RWPE2 (cell line): Measurements from ENCODE around the gene WWOX.

Experiments used
- ATAC-seq: fragments of 200-7000 bp; cut with Tn5 transposase; 3 replicates; pipeline ENCODE4 v1.9.1; 2021; ENCODE audit warnings: low read depth
- DNase-seq: peaks from one replicate; pipeline ENCODE4 v3.0.0-alpha.2; 2020; ENCODE audit warnings: low spot score
- H3K27ac ChIP-seq: fragments of 450-650 bp; 2 replicates; pipeline ENCODE4 v1.5.1; 2017; ENCODE audit warnings: mild to moderate bottlenecking; ENCODE audit not compliant: poor library complexity, severe bottlenecking
- H3K27me3 ChIP-seq: fragments of 250-450 bp; sonication (Bioruptor Pico); 2 replicates; pipeline ENCODE4 v1.5.1; 2021; ENCODE audit warnings: mild to moderate bottlenecking, moderate library complexity; ENCODE audit not compliant: insufficient read depth, poor library complexity, severe bottlenecking
- H3K36me3 ChIP-seq: fragments of 250-450 bp; sonication (Bioruptor Pico); 2 replicates; pipeline ENCODE4 v1.5.1; 2020; ENCODE audit warnings: low read depth, mild to moderate bottlenecking, moderate library complexity
- H3K4me1 ChIP-seq: fragments of 250-450 bp; sonication (Bioruptor Pico); 2 replicates; pipeline ENCODE4 v1.5.1; 2021; ENCODE audit warnings: mild to moderate bottlenecking, moderate library complexity; ENCODE audit not compliant: insufficient read depth, poor library complexity, severe bottlenecking
- H3K4me3 ChIP-seq: fragments of 250-450 bp; sonication (Bioruptor Pico); 2 replicates; pipeline ENCODE4 v1.5.1; 2021; ENCODE audit warnings: mild to moderate bottlenecking, moderate library complexity; ENCODE audit not compliant: severe bottlenecking
- H3K9me3 ChIP-seq: fragments of 250-450 bp; sonication (Bioruptor Pico); 2 replicates; pipeline ENCODE4 v1.5.1; 2021; ENCODE audit warnings: mild to moderate bottlenecking, moderate library complexity; ENCODE audit not compliant: severe bottlenecking
- TF ChIP-seq, protein P1 (sequence below): fragments of 450-650 bp; IDR thresholded peaks from one replicate; pipeline ENCODE4 v1.5.1; 2017; ENCODE audit warnings: mild to moderate bottlenecking, moderate library complexity; ENCODE audit not compliant: poor library complexity, severe bottlenecking

Gene WWOX

DNA sequence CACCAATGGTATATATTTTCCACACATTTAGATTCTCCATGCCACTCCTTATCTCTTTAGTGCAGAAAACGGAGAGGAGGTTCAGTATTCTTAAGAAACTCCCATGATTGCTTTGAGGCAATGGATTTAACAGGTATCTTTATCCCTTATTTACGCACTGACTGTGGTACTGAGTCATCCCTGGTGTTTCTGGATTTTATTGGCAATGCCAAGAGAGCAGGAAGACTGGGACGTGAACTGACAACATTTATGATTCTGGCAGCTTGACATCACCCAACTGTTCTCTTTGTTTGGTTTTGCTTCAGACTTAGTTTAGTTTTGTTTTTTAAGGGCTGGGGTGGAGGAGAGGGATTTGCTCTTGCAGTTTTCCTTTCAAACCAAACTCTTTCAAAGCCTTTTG is 131.4 kb downstream of the WWOX start:
- Histone ChIP-seq H3K9me3 (no peaks in the 10 kb centered on the region), H3K4me3 (no peak overlapping the region), H3K27me3 (no peaks in the 10 kb centered on the region), H3K4me1 (peaks cover 6% of the 10 kb centered on the region), H3K36me3 (no peaks in the 10 kb centered on the region), H3K27ac (peak overlapping the region; percentile 25)
- TF ChIP-seq, protein P1, sequence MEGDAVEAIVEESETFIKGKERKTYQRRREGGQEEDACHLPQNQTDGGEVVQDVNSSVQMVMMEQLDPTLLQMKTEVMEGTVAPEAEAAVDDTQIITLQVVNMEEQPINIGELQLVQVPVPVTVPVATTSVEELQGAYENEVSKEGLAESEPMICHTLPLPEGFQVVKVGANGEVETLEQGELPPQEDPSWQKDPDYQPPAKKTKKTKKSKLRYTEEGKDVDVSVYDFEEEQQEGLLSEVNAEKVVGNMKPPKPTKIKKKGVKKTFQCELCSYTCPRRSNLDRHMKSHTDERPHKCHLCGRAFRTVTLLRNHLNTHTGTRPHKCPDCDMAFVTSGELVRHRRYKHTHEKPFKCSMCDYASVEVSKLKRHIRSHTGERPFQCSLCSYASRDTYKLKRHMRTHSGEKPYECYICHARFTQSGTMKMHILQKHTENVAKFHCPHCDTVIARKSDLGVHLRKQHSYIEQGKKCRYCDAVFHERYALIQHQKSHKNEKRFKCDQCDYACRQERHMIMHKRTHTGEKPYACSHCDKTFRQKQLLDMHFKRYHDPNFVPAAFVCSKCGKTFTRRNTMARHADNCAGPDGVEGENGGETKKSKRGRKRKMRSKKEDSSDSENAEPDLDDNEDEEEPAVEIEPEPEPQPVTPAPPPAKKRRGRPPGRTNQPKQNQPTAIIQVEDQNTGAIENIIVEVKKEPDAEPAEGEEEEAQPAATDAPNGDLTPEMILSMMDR: no peak
- peak; percentile 95 for ATAC-seq
- no peak for DNase-seq

DNA sequence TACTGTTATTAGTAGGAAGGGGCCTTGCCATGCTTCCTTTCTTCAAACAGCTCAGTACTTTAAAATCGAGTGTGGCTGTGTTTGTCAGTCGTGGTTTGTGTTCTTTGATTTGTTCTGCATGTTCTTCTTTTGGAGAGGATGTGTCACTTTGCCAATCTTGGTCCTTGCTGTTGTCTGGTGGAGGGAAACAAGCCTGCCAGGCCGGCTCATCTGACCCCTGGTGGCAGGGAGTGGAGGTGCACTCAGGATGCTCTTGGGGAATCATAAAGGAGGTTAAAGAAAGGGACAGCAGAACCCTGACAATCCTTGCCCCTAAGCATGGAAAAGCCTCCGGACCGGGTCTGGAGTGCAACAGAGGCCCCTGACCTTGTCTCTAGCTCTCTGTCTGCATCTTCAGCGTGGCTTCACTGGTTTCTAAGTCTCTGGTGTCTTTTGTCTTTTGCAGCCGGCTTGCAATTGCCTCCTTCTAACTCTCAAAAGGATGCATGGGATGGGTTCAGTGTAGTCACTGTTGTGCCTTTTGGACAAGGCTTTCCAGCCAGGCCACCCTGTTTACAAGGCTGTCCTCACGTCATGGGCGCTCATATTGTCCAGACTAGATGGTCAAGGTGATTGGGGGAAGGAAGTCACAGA is 135.8 kb downstream of the WWOX start:
- DNase-seq (no peak), ATAC-seq (peak; percentile 69; the same call in 2 of the 3 replicates)
- Histone ChIP-seq H3K4me3 (no peak overlapping the region), H3K27me3 (no peaks in the 10 kb centered on the region), H3K9me3 (no peaks in the 10 kb centered on the region), H3K4me1 (peaks cover 6% of the 10 kb centered on the region), H3K36me3 (no peaks in the 10 kb centered on the region), H3K27ac (no peak overlapping the region)
- TF ChIP-seq, protein P1: peak; percentile 89

DNA sequence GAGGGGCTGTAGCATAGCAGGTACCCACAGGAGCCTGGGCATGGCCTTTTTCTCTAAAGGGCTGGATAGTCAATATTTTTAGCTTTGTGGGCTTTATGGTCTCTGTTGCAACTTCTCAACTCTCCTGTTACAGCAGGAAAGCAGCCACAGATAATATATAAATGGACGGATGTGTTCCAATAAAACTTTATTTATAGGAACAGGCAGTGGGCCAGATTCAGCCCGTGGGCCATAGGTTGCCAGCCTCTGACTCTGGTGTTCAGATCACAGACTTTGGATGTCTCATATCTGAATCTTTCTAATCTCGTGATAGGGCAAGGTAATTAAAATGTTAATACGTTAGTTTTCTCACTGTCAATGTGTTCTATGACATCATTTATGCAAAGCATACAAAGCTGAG is 136.4 kb downstream of the WWOX start:
- H3K27ac ChIP-seq: no peak overlapping the region
- no peak for ATAC-seq
- TF ChIP-seq, protein P1: no peak
- no peaks in the 10 kb centered on the region for H3K36me3 ChIP-seq
- no peaks in the 10 kb centered on the region for H3K27me3 ChIP-seq
- peaks cover 6% of the 10 kb centered on the region for H3K4me1 ChIP-seq
- H3K9me3 ChIP-seq: no peaks in the 10 kb centered on the region
- H3K4me3 ChIP-seq: no peak overlapping the region
- DNase-seq: no peak

DNA sequence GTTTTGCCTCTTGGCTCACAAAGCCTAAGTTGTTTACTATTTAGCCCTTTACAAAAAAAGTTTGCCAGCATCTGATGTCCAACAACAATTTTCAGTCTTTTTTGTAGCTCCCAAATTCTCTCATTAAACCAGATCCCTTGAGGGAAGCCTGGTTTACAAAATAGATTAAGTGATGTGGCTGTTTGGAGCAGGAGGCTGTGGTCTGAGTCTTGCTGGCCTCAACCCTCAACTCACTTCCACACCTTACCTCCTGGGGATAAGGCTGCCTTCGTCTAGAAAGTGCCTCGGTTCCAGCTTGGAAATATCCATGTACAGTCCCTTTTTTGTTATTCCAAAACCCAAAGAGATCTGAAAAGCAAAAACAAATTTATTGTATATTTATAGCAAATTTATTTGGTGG is 138.4 kb downstream of the WWOX start:
- Histone ChIP-seq H3K4me1 (no peaks in the 10 kb centered on the region), H3K27ac (no peak overlapping the region), H3K4me3 (no peak overlapping the region), H3K36me3 (no peaks in the 10 kb centered on the region), H3K9me3 (no peaks in the 10 kb centered on the region), H3K27me3 (no peaks in the 10 kb centered on the region)
- ATAC-seq (no peak), DNase-seq (no peak)
- TF ChIP-seq, protein P1: no peak

DNA sequence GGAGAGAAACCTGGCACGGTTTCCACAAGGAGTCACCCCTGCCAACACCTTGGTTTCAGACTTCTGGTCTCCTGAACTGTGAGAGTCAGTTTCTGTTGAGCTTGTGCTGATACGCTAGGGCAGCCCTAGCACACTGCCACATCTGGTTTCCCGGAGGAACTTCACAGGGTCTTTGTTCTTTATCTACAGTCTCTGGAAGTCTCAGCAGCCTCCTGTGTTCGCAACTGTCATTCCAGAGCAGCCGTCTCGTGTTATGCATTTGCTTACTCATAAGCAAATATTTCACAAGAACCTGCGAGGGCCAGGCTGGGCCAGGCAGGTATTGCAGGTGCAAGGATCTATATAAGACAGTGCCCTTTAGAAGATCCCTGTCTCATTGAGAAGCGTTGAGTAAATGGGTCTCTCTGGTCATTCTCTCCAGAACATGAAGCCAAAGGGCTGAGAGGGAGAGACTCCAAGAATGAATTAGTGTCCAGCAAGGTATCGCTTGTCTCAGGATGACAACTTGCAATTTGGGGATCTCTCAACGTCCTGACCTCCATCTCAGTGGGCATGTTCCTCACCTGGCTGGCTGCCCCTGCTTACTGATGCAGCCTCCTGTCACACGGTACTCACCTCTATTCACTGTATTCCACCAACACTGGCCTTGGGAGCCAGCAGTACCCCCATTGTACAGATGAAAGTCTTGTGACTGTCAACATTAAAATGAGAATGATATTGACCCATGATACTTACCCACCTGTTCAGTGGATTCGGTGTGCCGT is 141.2 kb downstream of the WWOX start:
- ATAC-seq: peak; percentile 88

More for the DNA sequence above, 141.2 kb downstream of the WWOX start:
- DNase-seq: no peak
- Histone ChIP-seq H3K4me1 (no peaks in the 10 kb centered on the region), H3K4me3 (no peak overlapping the region), H3K27me3 (no peaks in the 10 kb centered on the region), H3K27ac (no peak overlapping the region), H3K9me3 (no peaks in the 10 kb centered on the region), H3K36me3 (no peaks in the 10 kb centered on the region)
- TF ChIP-seq, protein P1: no peak
